HG02852 (cell line): ENCODE measurements around the gene MRTFA.
A peak's percentile ranks its signal among the peaks of the same experiment; 100 is the strongest.
"Not testable (repeated sequence)": the region's sequence is repeated elsewhere in the genome, so short reads cannot be mapped to it uniquely, and the experiment has no call there.

Source experiments
- ATAC-seq: cut with Tn5 transposase; IDR thresholded peaks from one replicate; pipeline ENCODE4 v1.9.1; 2021; ENCODE audit warnings: mild to moderate bottlenecking, moderate library complexity; ENCODE audit not compliant: unreplicated experiment

The MRTFA gene

DNA sequence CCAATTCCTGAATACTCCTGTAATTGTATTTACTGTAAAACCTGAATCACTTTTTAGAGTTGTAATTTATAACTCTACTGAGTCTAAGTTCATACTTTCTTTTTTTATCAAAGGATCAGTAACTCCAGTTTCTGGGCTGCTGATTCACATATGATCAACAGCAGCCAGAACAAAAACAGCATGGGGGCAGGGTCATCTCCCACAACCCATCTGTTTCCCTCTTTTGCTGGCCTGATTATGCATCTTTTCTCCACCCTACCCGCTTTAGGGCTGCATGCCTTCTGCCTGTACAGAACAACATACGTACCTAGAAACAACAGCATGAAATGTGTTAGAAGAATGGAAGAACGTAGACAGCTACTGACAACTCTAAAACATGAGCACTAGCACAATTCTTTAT lies 76.0 kb downstream of the MRTFA start:
- no peak for ATAC-seq

DNA sequence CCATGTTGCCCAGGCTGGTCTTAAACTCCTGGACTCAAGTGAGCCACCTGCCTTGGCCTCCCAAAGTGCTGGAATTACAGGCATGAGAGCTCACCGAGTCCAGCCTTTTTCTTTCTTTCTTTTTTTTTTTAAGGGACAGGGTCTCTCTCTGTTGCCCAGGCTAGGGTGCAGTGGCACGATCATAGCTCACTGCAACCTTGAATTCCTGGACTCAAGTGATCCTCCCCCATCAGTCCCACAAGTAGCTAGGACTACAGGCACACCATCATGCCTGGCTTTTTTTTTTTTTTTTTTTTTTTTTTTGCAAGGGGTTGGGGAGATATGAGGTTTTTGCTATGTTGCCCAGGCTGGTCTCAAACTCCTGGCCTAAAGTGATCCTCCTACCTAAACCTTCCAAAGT lies 78.5 kb downstream of the MRTFA start:
- no peak for ATAC-seq

DNA sequence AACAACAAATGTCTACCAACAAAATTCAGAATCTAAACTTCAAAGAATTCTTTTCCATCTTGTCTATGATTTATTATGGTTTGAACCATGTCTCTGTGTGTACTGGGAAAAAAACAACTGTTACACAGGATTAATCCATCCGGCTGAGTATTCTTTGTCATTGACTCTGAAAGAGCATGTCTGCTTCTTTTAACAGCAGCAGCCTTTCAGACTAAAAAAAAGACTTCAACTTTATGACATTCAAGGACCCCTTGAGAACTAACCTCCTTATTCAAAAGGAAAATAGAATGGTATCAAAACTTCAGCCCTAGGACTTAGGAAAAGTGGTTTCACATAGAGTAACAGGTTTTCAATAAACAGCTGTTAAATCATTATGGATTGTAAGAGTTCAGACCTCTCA lies 79.9 kb downstream of the MRTFA start:
- ATAC-seq, result no peak

DNA sequence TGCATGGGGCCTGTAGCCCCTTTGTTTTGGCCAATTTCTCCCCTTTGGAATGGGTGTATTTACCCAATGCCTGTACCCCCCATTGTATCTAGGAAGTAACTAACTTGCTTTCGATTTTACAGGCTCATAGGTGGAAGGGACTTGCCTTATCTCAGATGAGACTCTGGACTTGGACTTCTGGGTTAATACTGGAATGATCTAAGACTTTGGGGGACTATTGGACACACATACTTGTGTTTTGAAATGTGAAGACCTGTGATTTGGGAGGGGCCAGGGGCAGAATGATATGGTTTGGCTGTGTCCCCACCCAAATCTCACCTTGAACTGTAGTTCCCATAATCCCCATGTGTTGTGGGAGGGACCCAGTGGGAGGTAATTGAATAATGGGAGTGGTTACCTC lies 82.5 kb downstream of the MRTFA start:
- ATAC-seq, result not testable (repeated sequence)

DNA sequence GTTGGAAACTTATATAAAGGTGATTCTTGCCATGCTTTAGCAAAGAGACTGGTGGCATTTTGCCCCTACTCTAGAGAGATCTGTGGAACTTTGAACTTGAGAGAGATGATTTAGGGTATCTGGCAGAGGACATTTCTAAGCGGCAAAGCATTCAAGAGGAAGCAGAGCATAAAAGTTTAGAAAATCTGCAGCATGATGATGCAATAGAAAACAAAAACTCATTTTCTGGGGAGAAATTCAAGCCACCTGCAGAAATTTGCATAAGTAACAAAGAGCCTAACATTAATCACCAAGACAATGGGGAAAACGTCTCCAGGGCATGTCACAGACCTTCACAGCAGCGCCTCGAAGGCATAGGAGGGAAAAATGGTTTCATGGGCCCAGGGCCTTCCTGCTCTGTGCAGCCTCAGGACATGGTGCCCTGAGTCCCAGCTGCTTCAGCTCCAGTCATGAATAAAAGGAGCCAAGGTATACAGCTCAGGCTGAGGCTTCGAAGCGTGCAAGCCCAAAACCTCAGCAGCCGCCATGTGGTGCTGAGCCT lies 83.4 kb downstream of the MRTFA start:
- no peak for ATAC-seq

DNA sequence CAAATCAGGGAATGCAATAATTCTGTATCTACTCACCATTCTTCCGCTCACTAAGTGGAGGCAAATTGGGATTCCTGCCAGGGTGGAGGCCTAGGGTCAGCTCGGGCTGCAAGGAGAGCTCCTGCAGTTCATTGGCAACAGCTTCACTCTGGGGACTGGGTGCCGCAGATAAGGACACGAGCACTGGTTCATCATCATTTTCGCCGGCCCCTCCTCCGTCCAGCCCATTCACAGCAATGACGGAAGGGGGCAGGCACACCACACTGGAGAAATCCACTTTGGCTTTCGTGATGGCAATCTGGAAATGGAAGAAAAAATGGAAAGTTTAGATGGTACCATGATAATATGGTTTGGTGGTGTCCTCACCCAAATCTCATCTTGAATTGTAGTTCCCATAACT lies 84.4 kb downstream of the MRTFA start:
- ATAC-seq, result no peak

DNA sequence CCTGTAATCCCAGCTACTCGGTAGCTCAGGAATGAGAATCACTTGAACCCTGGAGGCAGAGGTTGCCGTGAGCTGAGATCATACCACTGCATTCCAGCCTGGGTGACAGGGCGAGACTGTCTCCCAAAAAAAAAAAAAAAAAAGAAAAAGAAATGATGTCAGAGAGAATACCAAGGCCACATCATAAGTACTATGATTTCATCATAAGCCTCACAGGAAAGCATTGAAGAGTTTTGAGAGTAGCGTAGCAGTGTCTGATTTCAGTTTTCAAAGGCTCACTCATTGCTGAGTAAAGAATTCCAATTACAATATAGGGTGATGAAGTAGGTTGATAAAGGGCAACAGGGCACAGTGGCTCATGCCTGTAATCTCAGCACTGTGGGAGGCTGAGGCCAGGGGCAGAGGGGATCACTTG lies 88.8 kb downstream of the MRTFA start:
- no peak for ATAC-seq

DNA sequence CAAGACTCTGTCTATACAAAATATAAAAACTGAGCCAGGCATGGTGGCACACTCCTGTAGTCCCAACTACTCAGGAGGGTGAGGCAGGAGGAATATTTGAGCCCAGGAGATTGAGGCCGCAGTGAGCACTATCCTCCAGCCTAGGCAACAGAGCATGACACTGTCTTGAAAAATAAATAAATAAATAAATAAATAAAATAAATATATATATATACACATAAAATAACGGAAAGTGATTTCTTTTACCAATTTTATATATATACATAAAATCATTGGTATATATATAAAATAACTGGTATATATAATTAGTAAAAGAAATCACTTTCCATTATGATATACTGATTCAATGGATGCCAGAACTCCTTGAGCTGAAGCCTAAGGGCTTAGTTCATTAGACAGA lies 91.8 kb downstream of the MRTFA start:
- no peak for ATAC-seq

DNA sequence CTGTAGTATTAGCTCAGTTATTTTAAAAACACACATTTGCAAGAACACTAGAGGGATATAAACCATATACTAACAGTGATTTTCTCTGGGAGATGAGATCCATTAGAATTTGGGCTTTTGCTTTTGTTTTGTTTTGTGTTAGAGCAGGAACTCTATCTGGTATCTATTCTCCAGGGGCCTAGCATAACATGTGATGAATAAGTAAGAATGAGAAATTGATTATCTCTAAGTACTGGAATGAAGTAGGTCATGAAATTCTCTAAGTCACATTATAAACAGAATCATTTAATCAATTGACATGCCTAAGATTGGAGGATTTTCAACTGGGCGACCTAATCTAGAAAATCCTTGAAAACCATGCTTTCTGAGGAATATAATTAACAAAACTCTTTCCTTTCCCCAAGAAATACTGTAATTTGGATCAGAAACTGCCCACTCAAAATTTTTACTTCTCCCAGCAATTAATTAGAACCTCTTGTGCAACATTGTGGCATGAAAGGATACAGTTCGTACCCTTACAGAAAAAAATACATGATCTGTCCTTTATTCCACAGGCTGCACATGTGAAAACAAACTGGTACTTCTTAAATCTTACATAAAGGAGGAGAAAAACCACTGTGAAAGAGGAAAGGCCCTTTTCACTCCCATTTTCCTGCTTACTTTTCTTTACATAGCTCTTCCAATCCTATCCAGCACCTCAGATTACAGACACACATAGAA lies 93.5 kb downstream of the MRTFA start:
- ATAC-seq, result no peak

DNA sequence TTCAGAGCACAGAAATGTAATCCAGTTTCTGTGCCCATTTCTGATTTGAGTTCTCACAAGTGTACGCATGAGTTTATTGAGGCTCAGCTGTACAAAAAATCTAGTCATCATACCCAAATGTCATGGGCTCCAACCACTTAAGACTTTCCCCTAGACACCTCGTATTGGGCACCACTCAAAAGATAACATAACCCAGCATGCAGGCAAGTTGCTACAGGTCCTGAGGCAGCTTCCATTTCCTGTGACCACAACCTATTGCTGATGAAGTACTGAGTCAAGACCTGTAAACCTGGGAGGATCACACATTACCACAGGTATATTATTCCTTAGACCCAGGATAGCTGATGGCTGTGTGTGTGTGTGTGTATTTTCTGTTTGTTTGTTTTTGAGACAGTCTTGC lies 95.2 kb downstream of the MRTFA start:
- no peak for ATAC-seq

DNA sequence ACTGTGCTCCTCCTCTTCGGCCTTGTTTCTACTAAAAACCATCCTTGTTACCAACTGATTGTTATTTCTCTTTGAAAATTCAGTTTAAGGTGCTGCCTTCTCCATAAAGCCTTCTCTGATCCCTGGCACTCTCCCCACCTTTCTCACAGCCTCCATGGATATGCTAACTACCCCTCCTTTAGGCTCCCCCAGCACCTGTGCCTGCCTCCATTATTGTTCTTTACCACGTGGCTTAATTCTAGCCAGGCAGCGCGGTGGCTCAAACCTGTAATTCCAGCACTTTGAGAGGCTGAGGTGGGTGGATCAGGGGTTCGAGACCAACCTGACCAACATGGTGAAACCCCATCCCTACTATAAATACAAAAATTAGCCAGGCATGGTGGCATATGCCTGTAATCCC lies 96.3 kb downstream of the MRTFA start:
- ATAC-seq, result no peak

DNA sequence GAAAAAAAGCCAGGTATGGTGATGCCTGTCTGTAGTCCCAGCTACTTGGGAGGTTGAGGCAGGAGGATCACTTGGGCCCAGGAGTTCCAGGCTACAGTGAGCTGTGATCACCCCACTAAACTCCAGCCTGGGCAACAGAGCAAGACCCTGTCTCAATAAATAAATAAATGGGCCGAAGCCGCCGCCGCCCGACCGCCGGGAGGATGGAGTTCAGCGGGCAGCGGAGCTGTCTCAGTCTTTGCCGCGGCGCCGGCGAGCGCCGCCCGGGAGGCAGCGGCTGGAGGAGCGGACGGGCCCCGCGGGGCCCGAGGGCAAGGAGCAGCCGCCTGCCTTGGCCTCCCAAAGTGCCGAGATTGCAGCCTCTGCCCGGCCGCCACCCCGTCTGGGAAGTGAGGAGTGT lies 100.4 kb downstream of the MRTFA start:
- not testable (repeated sequence) for ATAC-seq

DNA sequence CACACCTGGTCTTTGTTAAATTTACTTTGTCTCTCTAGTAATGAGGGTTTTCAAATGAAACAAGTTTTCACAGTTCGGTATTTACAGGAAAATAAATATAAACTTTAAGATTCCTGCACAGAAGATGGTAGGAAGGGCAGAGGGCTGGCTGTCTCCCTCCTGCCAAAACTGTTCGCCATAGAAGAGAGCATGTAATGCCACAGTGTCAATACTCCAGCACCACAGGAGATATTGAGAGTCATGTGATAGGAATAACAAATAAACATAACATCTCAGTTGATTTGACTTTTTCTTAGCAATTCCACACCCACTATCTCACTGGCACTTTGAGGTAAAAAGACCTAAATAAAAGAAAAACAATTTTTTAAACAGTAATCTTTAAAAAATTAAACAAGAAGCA lies 100.9 kb downstream of the MRTFA start:
- no peak for ATAC-seq

DNA sequence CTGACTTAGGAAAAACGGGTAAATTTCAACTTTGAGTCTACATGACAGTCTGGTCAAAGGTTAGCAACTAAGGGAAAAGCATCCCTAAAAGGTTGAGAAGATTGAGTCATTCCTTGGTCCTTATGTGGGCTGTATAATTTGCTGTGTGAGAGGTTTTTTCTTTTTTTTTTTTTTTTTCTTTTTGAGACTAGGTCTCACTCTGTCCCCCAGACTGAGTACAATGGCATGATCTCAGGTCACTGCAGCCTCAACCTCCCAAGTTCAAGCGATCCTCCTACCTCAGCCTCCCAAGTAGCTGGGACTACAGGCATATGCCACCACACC lies 101.4 kb downstream of the MRTFA start:
- peak; percentile 20 for ATAC-seq

DNA sequence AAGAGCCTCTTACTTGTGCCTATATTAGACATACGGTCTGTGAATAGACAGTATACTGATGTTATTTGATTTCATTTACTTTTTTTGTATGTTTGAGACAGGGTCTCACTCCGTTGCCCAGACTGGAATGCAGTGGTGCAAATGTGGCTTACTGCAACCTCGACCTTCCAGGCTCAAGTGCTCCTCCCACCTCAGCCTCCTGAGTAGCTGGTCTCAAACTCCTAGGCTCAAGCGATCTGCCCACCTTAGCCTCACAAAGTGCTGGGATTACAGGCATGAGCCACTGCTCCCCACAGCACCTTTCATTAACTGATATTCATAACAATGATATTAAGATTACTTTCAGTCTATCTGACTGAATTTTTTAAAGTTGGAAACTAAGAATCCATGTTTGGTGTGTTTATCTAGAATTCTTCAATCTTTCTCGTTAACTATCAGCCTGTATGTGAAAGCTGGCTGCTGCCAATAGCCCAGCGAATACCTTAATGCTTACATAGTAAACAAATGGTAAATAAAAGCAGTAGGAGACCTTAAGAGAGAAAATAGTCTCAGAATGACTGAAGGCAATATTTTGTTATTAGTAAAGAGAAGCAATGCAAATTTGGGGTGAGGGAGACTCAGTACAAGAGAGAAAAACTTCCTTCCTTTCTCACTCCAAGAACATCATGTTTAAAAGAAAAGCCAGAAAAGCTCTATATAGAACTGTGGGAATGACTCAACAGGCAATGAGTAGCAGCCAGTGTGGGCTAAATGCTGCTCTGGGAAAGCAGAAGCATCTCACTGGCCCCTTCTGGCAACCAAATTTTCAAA lies 101.9 kb downstream of the MRTFA start:
- peak; percentile 51 for ATAC-seq

DNA sequence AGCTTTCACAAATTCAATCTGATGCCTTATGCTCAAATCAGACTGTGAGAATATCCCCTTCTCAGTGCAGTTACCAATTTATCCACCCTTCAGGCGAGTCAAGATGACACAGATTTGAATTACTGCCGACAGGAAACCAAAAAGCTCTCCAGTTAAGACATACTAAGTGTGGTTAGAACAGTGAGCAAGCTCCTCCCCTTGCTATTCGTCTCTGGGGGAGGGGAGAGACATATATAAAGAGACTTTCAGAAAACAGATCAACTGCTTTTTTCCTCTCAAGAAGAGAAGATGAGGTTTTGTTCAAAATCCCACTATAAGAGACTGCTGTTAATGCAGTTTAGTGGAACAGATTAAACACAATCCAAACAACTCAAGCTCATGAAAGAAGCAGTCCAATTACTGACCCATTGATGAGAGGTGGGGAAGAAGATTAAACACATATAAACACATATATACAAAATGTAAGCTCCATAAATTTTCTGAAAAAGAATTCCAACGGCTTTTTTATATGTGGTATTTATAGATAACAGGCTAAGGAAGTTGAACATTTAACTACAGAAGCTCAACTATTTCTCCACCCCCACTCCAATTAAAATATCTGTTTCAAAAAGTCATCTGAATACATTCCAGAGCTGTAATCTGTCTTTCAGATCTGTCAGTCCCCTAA lies 102.7 kb downstream of the MRTFA start:
- peak; percentile 48 for ATAC-seq

DNA sequence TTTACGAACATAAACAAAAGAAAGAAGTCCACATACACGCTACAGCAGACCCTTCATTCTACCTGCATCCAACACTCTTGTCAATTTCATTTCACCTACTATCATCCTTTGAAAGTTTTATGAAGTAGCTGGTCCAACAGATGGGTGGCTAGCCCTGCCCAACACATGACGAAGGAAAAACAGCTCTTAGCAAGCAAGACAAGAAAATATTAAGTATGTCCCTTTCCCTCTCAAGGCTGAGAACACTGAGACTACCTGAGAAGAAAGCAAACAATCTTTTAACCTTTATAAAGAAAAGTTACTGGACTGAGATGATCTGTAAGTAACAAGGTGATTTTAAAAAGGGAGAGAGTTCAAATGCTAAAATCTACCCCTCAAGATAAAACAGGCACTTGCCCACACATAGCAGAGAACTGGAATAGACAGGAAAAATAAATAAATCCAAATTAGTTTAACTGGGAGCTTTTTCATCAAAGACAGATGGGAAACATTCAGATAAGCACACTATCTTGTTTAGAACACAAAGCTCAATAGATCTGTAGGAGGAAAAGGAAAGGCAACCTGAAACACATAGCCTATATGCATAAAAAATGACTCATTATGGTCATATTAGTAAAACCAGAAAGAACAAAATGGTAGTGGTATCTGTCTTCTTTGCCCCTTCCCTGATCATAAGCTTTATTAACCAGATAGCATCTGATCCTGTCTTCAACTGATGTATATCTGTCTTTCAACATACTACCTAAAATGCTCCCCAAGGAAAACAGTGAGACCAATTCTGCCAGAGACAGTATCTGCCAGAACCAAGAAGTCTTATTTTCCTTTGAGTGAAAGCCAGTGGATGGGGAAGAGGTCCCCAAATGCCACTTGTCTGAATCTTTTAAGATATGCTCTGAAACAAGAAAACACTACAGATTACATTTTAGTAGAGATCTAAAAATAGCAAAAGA lies 104.3 kb downstream of the MRTFA start:
- no peak for ATAC-seq

DNA sequence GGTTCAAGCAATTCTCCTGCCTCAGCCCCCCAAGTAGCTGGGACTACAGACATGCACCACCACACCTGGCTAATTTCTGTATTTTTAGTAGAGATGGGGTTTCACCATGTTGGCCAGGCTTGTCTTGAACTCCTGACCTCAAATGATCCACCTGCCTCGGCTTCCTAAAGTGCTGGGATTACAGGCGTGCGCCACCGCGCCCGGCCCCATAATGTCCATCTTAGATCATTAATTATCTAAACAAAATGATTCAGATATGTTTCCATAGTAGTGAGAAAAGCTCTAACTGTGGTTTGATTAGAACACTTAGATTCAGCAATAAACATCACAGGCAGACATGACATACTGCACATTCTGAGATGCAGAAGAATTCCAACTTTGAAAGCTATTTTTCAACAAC lies 106.1 kb downstream of the MRTFA start:
- ATAC-seq, result not testable (repeated sequence)

DNA sequence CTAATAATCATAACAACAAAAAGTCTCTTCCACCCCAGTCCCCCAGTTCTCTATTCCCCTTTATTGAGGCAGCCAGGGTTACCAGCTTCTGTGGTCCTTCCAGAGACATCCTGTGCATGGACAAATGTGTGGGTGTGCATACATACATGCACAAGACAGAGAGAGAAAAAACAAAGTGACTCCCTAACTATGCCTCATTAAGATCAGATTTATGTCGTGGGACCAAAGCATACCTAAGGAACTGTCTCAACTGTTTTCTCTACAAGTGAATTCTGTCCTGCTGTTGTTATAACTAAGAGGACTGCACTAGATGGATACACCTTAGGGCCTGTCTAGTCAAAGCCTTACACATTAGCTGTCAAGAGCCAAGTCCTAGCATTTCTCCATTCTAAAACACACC lies 106.7 kb downstream of the MRTFA start:
- no peak for ATAC-seq

DNA sequence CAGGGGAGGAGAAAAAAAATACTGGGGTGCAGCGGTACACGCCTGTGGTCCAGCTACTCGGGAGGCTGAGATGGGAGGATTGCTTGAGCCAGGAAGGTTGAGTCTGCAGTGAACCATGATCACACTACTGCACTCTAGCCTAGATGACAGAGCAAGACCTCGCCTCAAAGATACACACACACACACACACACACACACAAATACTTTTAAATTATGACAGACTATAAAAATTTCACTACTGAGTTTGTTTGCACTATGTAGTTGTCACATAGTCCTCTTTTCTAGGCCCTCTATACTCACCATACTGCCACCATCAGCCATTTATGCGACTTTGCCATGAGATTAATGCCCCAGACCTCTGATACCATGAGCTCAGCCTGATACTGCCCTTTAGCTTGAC lies 109.6 kb downstream of the MRTFA start:
- ATAC-seq, result no peak
